Measurements from ENCODE around the gene DHH. TPM values are rescaled to one million over a fixed set of nuclear protein-coding genes. Genes with fewer than 3 reads are reported as not detected.

DHH gene
- total RNA-seq, 1 donor from 2014 or later: 1.5 TPM

GRCh38 chr12:49121047-49121696, 26.6 kb upstream of the DHH start:
- Histone ChIP-seq H3K4me3 (no peak overlapping the region), H3K27me3 (no peaks in the 10 kb centered on the region), H3K36me3 (no peaks in the 10 kb centered on the region), H3K9me3 (no peaks in the 10 kb centered on the region), H3K4me1 (no peaks in the 10 kb centered on the region), H3K27ac (no peak overlapping the region)
- TF ChIP-seq POLR2A (IDR thresholded peaks at IDR 0.05) (no peak), CTCF (IDR thresholded peaks at IDR 0.05) (peak in 2 of 3 experiments; percentile 12 to 16), POLR2AphosphoS5 (IDR thresholded peaks at IDR 0.05; ENCODE audit: insufficient read depth in 1 of 2, low read depth in 1 of 2) (peak in 1 of 2 donors; percentile 13)
- no peak for DNase-seq (ENCODE audit: extremely low spot score in 2 of 2)
- intact Hi-C loops (cut with DNase I): loop anchor here (2.0 to 10.0 kb wide), 2 partner anchors 32 to 56 kb away; partner anchors contain the start of genes KMT2D and RHEBL1

DNA sequence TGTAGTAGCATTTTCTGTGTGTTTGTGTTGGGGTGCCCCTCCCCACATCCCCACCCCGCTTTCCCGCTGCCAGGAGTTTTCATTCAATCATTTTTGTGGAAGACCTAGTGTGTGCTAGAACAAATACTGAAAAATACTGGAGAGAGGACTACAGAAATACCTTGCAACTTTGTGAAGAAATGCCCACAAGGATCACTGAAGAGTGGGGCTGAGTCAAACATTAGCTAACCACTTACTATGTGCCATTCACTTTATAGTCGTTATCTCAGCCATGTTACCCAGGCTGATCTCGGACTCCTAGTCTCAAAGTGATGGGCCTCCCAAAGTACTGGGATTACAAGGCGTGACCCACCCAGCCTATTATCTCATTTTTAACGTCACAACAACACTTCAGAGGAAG, 16.6 kb upstream of the DHH start:
- TF ChIP-seq POLR2A (IDR thresholded peaks at IDR 0.05) (no peak), POLR2AphosphoS5 (IDR thresholded peaks at IDR 0.05; ENCODE audit: insufficient read depth in 1 of 2, low read depth in 1 of 2) (no peak), CTCF (IDR thresholded peaks at IDR 0.05) (no peak)

GRCh38 chr12:49110464-49111155, 16.0 kb upstream of the DHH start, which contains the start of gene LMBR1L:
TSS of gene LMBR1L (minus strand) at chr12:49110847. CDS start at chr12:49110555, 292 bp downstream.
- Histone ChIP-seq H3K36me3 (no peaks in the 10 kb centered on the region), H3K4me1 (peaks cover 50% of the 10 kb centered on the region), H3K9me3 (no peaks in the 10 kb centered on the region), H3K4me3 (peak within 1 kb of the TSS; percentile 91 to 92), H3K27me3 (no peaks in the 10 kb centered on the region), H3K27ac (peak within 1 kb of the TSS; percentile 98)
- intact Hi-C loops (cut with DNase I): no loop called here
- DNase-seq (ENCODE audit: extremely low spot score in 2 of 2): peak in 1 of 2 donors; percentile 99
- TF ChIP-seq POLR2AphosphoS5 (IDR thresholded peaks at IDR 0.05; ENCODE audit: insufficient read depth in 1 of 2, low read depth in 1 of 2) (peak; percentile 98), POLR2A (IDR thresholded peaks at IDR 0.05) (peak; percentile 75 to 87), CTCF (IDR thresholded peaks at IDR 0.05) (peak in 2 of 3 experiments; percentile 11 to 55)

More for the DNA sequence above, 16.6 kb upstream of the DHH start:
- peaks cover 45% of the 10 kb centered on the region for H3K4me1 ChIP-seq
- H3K4me3 ChIP-seq: peak overlapping the region; percentile 91 to 92
- DNase-seq (ENCODE audit: extremely low spot score in 2 of 2): no peak
- H3K36me3 ChIP-seq: no peaks in the 10 kb centered on the region
- no peaks in the 10 kb centered on the region for H3K9me3 ChIP-seq
- H3K27me3 ChIP-seq: no peaks in the 10 kb centered on the region
- intact Hi-C loops (cut with DNase I): no loop called here
- peak overlapping the region; percentile 98 for H3K27ac ChIP-seq

DNA sequence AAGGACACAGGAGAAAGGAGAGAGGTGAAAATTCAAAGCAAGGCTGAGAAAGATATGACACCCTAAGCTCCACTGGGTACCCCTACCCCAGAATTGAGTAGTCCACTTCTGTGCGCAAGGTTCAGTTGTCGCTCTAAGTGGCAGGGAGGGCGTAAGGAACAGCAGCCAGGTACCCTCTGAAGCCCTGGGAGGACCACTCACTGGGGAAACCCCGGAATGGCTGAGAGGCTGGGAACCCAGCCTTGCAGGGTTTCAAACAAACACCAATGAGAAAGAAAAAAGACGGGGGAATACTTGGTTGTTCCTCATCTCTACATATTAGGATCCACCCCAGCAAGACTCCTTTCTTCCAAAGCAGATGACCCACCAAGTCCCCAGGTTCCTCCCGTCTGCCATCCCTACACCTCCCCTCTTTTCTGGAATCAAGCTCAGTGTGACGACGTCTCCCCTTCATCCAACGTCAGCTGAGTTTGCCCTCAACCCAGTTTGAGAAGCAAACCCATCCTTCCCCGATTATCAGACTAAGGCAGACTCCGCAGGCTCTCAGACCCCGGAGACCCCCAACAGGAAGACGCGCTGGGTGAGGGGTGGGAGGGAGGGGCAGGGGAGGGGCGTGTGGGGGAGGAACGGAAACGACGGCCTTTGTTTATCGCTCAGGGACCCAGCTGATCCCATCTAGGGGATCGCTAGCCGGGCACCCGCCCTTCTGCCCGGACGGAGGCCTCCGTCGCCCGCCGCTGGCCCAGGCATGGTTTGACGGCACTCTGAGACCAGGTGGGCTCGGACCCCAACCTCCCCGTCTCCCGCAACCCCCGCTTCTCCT, 15.3 kb upstream of the DHH start:
- peak overlapping the region; percentile 98 for H3K27ac ChIP-seq
- H3K27me3 ChIP-seq: no peaks in the 10 kb centered on the region
- intact Hi-C loops (cut with DNase I): no loop called here
- peak overlapping the region; percentile 91 to 92 for H3K4me3 ChIP-seq
- DNase-seq (ENCODE audit: extremely low spot score in 2 of 2): no peak
- H3K36me3 ChIP-seq: peaks cover 0 to 2% of the 10 kb centered on the region in 2 donors
- H3K4me1 ChIP-seq: peaks cover 58% of the 10 kb centered on the region
- no peak for TF ChIP-seq POLR2A (IDR thresholded peaks at IDR 0.05)
- TF ChIP-seq POLR2AphosphoS5 (IDR thresholded peaks at IDR 0.05; ENCODE audit: insufficient read depth in 1 of 2, low read depth in 1 of 2): no peak
- TF ChIP-seq CTCF (IDR thresholded peaks at IDR 0.05): no peak
- no peaks in the 10 kb centered on the region for H3K9me3 ChIP-seq

Data from vagina (tissue), 2 donors.